WI38 (cell line): ENCODE measurements around the gene OTOG.

Experiments used
- H3K4me3 ChIP-seq: 2 replicates; pipeline ENCODE4 v1.5.1; 2011; ENCODE audit warnings: low read depth, mild to moderate bottlenecking, control low read depth, low read length
- CTCF ChIP-seq: IDR thresholded peaks from 2 replicates; pipeline ENCODE4 v1.5.1; 2012; ENCODE audit warnings: low read depth, mild to moderate bottlenecking, control low read depth, low read length

Gene OTOG

GRCh38 chr11:17609291-17610084, 62.4 kb downstream of the OTOG start:
- H3K4me3 ChIP-seq: no peak overlapping the region
- no peak for TF ChIP-seq CTCF

- H3K4me3 ChIP-seq: no peak overlapping the region
Measured at GRCh38 chr11:17610085-17610894, 63.2 kb downstream of the OTOG start.

GRCh38 chr11:17611049-17611448, 64.0 kb downstream of the OTOG start:
- no peak for TF ChIP-seq CTCF
- no peak overlapping the region for H3K4me3 ChIP-seq

More at GRCh38 chr11:17610085-17610894, 63.2 kb downstream of the OTOG start:
- no peak for TF ChIP-seq CTCF

GRCh38 chr11:17611503-17612220, 64.6 kb downstream of the OTOG start:
- no peak overlapping the region for H3K4me3 ChIP-seq
- TF ChIP-seq CTCF: no peak

GRCh38 chr11:17612221-17613188, 65.4 kb downstream of the OTOG start:
- TF ChIP-seq CTCF: no peak
- no peak overlapping the region for H3K4me3 ChIP-seq

GRCh38 chr11:17613428-17613962, 66.4 kb downstream of the OTOG start:
- TF ChIP-seq CTCF: no peak
- no peak overlapping the region for H3K4me3 ChIP-seq
